SHP77 treated with DMSO at 0.1 percent for 48 hours (cell line): ENCODE measurements around the gene RSPH10B.
"Not testable (repeated sequence)": the region's sequence is repeated elsewhere in the genome, so short reads cannot be mapped to it uniquely, and the experiment has no call there.

Source experiments
- DNase-seq: peaks from one replicate; lab custom pipeline; 2025; lab: John Stamatoyannopoulos, UW

The RSPH10B gene

DNA sequence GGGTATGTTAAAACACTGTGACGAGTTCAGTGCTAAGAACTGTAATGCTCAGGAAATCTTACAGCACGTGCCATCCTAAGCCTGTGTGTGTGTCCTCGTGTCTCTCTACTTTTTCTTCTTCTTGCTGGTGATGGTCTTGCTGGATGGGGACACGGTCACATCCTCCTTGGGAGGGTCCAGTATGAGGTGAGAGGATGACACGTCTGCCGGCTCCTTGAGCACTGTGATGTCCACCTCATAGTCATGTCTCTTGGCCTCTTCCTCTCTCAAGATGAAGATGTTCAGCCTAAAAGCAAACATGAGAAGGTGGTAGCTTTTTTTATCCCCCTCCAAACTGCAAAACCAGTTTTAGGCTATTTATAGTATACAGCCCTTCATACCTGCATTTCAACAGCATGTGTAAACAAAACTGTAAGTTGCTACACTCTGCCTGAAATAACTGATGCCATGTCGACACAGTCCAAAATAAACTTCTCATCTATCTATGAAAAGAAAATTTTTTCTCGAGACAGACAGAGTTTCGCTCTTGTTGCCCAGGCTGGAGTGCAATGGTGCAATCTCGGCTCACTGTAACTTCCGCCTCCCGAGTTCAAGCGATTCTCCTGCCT is 44.1 kb downstream of the RSPH10B start:
- not testable (repeated sequence) for DNase-seq

DNA sequence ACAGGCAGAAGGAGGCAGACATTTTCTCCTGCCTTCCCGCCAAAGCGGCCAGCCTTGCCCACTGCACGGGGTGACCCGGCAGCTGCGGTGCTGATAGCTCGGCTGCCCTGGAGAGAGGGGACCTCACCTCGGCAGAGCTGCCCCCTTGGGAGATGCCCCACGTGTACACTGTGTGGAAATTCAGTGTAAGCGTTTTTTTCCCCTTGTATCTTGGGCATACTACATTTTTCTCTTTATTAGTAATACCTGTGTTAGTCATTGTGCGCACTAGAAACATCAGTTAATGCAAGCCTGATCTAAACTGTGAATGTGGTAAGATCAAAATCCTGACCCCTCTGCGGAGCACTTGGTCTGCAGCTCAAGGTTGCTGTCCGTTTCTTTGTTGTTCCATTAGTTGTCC is 45.9 kb downstream of the RSPH10B start:
- not testable (repeated sequence) for DNase-seq

DNA sequence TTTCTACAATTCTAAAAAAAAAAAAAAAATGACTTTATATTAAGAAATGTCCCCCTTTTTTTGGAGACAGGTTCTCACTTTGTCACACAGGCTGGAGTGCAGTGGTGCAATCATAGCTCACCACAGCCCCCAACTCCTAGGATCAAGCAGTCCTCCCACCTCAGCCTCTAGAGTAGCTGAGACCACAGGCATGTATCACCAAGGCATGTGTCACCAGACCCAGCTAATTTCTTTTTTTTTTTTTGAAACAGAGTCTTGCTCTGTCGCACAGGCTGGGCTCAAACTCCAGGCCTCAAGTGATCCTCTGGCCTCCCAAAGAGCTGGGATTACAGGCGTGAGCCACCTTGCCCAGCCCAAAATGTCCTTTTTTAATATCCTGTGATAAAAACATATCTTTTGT is 46.3 kb downstream of the RSPH10B start:
- not testable (repeated sequence) for DNase-seq

DNA sequence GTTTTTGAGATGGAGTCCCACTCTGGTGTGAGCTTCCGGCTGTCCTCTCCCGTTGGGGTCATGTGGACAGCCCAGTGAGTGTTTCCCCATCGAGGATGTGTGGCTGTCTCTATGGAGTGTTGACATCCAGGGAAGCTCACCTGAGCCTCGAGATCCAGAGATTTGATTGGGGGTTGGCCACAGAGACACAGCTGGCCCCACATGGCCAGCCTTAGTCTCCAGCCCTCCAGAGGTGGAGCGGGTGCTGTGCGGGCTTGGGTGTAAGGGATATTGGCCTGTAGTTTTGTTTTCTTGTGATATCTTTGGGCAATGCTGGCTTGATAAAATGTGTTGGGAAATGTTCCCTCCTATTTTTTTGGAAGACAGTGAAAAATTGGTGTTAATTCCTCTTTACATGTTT is 54.0 kb downstream of the RSPH10B start:
- DNase-seq = not testable (repeated sequence)

DNA sequence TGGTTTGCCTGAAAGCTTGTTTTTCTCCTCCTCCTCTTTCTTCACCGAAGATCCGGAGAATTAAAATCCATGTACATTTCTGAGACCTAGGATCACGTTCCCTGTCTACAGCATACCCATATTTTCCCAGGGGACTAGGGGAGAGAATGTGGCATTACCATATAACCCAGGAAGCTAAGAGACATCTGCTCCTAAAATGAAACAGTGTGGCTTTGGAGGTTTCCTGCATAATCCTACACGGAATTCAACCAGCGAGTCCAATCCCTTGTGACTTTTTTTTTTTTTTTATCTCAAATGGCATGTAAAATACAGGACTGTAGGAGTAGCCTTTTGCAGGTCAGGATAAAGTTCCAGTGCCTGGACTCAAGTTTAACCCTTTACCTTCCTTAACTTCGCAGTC is 61.7 kb downstream of the RSPH10B start:
- DNase-seq = not testable (repeated sequence)

DNA sequence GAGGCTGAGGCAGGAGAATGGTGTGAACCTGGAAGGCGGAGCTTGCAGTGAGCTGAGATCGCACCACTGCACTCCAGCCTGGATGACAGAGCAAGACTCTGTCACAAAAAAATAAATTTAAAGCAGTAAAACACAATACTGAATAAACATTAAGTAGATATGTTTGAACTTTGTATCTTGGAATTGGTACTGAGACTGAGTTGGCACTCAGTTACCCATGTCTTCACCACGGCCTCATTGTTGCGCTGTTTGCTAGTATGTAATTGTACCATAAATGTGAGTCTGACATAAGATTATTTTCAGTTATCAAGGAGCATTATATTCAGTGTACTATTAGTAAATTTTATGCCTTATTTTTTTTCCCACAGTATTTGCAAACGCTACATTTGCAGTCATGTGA is 65.8 kb downstream of the RSPH10B start:
- DNase-seq = not testable (repeated sequence)

DNA sequence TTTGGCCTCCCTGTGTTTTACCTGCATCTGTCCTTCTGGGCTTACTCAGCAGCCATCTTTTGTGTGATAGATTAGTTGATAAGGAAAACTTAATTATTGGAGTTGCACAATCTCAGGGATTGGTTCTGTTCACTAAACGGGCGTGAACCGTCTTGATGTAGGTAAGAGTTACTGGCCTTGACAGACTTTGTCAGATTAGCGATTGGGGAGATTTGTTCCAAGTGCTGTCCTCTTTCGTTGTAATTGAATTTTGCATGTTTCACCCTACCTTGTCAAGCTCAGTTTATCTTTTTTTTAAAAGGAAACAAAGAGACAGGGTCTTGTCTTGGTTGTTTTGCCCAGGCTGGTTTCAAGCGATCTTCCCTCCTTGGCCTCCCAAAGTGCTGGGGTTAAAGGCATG is 67.5 kb downstream of the RSPH10B start:
- DNase-seq = not testable (repeated sequence)

DNA sequence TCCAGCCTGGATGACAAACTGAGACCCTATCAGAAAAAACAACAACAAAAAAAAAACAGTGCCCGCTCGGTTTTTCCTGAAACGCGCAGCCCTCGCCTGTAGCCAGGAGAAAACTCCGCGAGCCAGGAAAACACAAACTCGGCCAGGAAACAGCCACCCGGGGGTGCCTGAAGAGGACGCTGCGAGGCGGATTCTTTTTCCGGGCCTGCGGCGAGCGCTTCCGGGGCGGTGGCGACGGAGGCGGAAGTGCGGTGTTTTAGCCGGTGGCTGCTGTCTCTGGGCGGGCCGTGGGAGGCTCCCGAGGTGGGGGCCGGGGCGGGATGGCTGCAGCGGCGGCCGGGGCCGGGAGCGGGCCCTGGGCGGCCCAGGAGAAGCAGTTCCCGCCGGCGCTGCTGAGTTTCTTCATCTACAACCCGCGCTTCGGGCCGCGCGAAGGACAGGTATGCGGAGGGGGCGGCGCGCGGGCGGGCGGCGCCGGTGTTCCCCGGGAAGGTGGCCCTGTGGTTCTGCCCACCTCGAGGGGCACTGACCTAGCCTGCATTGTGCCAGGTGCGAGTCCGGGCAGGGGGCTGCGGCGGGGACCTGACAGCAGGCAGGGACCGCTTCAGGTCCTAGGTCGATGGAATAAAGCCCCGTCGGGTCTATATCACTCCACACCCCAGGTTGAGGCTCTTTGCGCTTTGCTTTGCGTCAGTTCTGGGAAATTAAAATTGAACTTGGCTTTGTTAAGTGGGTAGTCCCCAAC is 71.8 kb downstream of the RSPH10B start, which contains the start of gene CCZ1:
TSS of gene CCZ1 (plus strand) at position 254 of the 745 bp plus-strand sequence. CDS start at position 321, 67 bp downstream.
- DNase-seq = not testable (repeated sequence)

DNA sequence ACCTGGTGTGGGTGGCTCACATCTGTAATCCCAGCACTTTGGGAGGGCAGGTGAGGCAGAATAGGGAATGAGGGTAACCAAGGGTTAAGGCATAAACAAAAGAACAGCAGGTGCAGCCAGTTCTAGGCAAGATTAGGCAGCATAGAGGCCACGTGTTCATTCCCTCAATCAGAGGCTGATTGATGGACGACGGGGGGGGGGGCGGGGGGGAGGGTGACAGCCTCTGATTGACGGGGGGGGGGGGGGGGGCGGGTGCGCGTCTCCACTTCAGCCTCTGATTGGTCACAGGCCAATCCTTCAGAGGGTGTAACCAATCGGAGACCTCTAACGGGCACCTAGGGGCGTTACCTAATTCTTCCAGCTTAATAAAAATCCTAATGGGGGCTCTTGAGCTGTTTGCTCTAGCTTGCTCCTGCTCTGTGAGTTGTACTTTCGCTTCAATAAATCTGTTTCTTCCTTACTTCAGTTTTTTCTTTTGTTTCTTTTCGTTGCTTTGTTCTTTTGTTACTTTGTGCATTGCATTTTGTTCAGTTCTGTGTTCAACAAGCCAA is 73.0 kb downstream of the RSPH10B start:
- DNase-seq = peak; percentile 40

DNA sequence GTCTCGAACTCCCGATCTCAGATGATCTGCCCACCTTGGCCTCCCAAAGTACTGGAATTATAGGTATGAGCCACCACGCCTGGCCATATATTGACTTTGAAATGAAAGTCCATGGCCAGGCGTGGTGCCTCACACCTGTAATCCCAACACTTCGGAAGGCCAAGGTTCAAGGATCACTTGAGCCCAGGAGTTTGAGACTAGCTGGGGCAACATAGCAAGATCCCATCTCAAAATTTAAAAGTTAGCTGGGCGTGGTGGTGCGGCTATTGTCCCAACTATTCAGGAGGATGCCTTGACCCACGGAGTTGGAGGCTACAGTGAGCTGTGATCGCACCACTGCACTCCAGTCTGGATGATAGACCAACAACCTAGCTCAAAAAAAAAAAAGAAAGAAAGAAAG is 78.0 kb downstream of the RSPH10B start:
- DNase-seq = no peak

DNA sequence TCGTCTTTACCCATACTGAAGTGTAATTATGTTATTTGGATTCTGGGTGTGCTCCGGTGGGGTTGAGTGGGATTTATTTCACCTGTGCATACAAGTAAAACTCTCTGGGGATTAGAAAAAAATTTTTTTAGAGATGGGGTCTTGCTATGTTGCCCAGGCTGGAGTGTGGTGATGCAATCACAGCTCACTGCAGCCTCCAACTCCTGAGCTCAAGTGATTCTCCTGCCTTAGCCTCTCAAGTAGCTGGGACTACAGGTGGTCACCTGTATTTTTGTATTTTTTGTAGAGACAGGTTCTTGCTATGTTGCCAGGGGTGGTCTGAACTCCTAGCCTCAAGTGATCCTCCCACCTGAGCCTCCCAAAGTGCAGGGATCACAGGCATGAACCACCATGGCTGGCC is 80.2 kb downstream of the RSPH10B start:
- not testable (repeated sequence) for DNase-seq

DNA sequence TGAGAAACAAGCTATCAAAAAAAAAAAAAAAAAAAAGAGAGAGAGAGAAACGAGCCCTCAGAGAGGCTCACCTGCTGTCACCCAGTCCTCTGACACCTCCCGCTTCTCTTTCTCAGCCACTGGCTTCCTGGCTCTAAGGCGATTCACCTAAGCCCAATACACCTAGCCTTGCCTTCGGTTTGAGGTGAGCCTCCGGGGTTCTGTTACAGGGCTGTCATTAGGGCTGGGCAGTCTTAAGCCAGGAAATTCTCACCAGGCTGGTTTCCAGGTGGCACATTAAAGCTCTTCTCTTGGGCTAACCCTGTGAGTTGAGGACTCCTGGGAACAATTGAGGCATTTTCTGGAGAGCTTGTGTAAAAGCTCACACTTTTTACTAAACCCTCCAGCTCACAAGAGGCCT is 82.5 kb downstream of the RSPH10B start:
- not testable (repeated sequence) for DNase-seq

DNA sequence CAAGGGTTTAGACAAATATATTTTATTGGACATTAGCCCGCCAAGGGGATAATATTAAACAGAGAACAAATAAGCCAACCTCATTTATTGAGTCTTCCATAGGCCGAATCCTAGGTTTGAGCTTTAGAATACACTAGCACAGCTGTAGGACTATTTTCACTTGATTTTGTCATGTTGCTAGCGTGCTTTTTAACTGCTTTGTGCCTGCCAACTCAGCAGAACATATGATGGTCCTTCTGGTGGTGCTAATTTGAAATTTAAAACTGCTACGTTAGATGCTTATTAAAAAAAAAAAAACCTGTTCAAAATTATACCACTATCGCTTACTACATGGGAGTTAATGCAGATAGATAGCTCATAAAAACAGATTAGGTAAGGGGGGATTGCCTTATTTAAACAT is 86.1 kb downstream of the RSPH10B start:
- DNase-seq = not testable (repeated sequence)

DNA sequence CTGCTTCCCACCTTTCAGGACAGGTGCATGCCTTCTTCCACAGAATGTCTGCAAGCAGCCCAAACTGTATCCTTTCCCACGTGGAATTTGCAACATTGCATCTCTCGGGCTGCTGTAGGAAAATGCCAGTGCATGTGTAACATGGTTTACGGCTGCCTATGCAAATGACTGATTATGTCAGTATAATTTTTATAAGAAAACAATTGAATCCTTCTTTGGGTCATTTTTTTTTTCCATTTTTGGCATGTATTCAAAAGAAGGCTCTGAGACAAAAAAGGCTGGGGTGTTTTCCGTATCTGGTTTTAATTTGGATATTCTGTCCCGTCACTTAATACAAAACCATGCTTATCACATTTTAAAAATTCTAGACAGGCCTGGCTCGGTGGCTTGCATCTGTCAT is 90.4 kb downstream of the RSPH10B start:
- DNase-seq = not testable (repeated sequence)

DNA sequence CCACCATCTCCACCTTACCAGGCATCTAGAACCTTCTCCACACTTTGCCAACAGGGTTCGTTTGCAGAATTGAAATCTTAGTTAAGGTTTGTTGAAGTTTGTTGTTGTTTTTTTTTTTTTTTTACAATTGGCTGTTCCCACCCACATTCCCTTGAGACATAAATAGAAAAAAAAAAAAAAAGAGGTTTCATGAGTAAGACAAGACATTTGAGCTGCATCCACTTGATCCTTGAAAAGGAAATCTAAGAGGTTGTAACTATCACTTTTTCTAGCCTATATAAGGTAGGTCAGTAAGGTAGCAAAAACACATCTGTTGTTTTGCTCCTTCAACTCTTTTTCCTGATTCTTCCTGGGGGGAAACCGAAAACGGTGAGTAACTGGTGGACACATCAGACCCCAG is 90.9 kb downstream of the RSPH10B start:
- DNase-seq = not testable (repeated sequence)
